HG03520 (cell line): Measurements from ENCODE around the gene MPRIP.
"Not testable (repeated sequence)": the region's sequence is repeated elsewhere in the genome, so short reads cannot be mapped to it uniquely, and the experiment has no call there.

Source experiments
- ATAC-seq: cut with Tn5 transposase; IDR thresholded peaks from one replicate; pipeline ENCODE4 v1.9.1; 2021; ENCODE audit warnings: mild to moderate bottlenecking, moderate library complexity; ENCODE audit not compliant: unreplicated experiment

Gene MPRIP

DNA sequence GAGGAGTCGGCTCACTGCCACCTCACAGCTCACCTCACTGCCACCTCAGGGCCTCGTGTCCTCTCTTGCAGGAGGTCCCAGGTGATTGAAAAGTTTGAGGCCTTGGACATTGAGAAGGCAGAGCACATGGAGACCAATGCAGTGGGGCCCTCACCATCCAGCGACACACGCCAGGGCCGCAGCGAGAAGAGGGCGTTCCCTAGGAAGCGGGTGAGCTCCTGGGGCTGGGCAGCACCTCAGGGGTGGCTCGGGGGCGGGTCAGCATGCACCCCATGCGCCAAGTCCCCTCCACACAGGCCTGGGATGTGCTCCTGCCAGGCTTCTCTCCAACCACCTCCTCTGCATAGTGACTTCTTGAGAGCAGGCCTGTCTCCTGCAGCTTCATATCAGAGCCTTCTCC lies 100.3 kb downstream of the MPRIP start:
- no peak for ATAC-seq

DNA sequence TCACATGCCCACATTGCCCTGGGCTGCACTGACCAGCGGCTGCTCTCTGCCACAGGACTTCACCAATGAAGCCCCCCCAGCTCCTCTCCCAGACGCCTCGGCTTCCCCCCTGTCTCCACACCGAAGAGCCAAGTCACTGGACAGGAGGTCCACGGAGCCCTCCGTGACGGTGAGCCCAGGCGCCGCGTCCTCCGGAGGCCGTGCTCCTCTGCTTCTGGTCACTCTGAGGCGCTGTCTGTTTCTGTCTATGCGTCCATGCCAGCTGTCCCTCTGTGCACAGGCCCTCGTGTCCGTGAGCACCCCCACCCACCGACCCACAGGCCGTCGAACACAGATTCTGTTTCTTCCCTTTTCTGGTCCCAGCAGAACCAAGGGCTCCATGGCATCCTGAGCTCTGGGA lies 101.2 kb downstream of the MPRIP start:
- ATAC-seq: no peak

DNA sequence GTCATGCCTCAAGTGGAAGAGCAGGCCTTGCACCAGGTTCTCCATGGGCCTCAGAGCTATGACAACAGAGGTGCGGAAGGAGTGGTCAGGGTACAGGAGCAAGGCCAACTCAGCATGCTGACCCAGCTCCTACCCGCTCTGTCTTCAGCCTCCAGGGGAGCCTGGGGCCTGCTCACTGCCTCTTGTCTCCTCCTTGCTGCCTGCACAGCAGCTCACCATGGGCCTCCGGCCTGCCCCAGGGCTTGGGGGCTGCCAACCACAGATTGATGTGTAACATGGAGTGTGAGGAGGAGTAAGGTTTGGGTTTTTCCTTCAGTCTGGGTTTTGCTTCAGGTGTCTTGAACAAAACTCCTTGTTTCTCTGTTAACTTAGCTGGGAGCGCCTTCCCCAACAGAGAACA lies 101.8 kb downstream of the MPRIP start:
- ATAC-seq: no peak

DNA sequence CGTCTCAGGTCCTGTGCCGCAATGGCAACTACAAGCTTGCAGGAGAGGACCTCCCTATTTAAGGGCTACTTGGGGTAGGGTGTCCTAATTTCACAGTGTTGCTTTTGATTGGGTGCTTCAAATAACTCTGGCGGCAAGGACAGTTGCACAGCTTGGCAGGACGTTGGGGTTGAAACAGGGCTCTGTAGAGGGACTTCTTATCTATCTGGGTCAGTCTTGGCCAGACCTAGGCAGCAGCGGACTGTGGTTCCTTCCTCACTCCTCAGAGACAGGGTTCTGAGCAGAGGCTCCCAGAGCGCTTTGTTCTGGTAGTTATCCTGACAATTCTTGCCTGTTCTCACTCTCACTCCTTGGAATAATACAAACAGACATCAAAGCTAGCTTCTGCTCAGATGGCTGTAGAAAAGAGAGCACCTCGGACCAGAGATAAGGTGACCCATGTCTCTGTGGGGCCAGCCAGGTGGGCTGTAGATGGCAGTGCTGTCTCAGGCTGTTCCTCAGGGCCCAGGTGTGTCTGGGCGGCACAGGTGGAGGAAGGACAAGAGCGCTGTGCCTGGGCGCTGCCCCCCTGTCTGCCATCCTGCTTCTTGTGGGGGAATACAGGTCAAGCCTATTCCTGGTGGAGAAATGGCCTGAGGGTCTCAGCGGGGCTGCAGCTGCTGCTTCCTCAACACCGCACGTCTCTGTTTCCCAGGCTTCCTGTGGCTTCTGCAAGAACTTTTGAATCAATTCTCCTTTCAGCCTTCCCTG lies 102.8 kb downstream of the MPRIP start:
- ATAC-seq: no peak

DNA sequence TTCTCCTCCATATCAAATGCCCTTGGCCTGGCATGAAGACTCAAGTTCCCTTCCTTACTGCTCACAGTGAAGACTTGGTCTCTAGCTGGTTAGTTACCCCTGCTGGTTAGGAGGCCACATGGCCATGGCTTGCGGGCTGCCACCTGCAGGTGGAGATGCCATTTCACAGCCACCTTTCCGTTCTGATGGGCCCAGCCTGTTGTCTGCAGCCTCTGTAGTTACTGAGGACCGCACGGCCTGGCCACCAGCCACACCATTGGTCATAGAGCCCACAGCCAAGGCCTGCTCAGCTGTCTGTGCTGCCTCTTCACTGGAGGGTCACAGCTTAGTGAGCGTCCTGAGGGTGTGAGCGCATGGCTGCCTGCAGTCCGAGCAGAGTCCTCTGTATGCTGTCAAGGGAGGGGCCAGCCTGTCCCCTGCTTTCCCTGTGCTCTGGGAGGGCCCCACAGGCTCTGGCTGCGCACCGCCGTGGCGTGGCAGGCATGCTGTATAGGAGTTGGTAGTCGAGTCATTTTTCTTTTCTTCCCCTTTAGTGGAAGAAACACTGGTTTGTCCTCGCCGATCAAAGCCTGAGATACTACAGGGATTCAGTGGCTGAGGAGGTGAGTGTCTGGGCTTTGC lies 104.6 kb downstream of the MPRIP start:
- no peak for ATAC-seq

DNA sequence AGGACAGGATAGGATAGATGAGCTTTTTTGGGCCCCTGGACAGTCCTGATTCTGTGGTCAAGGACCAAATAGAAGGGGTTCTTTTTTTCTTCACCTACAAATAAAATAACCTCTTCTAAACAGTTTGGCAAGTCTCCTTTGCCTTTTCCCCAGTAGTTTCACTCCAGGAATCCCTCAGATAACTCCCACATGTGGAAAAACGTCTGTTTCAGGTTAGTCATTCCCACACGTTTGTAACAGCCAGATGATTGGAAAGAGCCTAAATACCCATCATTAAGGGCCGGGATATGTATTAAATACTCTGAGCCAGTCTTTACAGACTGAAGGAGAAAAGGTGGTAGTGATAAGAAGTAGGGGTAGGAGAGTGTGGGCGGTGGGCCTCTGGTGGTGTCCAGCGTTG lies 105.6 kb downstream of the MPRIP start:
- no peak for ATAC-seq

DNA sequence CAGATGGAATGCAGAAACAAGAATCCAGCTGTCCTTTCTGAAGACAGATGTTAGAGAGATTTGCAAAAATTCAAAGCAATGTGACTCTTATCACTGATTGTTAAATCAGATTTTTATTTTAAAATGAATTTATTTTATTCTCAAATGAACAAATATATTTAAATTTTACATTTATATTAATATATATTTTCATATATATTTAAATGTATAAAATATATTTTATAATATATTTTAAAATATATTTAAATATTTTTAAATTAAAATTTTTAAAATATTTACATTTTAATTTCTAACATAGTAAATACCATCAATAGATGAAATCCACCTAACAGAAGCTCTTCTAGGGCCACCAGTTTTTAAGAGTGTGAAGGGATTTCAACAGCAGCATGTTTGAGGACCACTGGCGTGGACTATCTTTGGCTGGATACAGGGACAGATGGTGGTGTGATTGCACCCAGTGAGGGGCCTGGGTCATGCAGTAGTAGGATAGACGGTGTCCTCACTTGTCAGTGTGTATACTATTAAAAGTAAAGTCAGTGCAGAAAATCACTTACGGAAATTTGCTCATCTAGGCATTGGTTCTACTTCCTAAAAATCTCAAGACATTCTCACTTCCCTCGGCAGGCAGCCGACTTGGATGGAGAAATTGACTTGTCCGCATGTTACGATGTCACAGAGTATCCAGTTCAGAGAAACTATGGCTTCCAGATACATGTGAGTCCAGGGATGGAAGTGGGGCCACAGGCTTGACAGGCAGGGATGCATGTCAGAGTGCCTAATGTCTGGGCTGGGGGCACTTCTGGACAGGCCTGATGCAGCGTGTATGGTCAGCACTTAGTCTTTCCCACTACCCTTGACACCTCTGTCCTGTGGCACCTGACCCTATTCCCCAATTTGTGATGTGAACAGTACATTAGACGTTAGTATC lies 107.5 kb downstream of the MPRIP start:
- no peak for ATAC-seq

DNA sequence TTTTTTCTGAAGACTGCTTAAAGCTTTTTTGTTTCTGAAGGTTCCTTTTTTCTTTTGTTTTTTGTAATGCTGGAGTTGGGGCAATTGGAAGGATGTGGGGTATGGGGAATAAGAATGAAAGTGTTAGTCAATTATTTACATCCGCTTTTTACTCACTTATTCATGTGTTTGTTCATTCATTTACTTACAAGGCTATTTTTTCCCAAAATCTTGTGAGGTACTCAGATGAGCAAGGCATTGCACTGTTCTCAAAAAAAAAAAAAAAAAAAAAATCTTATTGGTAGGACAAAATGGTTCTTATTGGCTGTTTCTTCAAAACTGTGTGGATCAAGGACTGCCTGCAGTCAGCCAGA lies 108.2 kb downstream of the MPRIP start:
- ATAC-seq: no peak

DNA sequence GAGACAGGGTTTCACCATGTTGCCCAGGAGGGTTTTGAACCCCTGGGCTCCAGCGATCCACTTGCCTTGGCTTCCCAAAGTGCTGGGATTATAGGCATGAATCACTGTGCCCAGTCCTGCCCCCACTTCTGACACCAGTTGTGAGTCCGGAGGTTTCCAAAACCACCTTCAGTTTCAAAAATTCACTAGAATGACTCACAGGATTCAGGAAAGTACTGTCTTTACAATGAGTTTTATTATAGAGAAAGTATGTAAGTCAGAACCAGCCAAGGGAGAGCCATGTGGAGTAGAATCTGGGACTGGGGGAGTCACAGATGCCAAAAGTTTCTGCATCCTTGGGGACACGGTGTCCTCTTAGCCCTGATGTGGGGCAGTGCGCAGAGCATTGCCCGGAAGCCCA lies 108.8 kb downstream of the MPRIP start:
- no peak for ATAC-seq

DNA sequence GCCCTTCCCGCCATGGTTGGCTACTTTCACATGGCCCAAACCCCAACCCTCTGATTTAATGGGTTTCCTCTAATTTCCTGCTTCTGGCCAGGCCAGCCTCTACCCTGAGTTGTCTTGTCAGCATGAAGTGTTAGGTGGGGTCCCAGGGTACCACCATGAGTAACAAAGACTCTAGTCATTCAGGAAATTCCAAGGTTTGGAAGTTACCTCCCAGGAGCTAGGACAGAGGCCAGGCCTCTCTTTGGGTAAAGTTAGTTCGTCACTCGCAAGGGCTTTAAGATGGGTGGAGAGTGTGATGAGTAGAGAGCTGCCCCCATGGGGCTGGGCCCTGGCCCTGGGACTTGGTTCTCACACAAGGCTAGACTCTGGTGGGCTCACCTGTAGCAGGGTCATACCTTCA lies 109.3 kb downstream of the MPRIP start:
- no peak for ATAC-seq

DNA sequence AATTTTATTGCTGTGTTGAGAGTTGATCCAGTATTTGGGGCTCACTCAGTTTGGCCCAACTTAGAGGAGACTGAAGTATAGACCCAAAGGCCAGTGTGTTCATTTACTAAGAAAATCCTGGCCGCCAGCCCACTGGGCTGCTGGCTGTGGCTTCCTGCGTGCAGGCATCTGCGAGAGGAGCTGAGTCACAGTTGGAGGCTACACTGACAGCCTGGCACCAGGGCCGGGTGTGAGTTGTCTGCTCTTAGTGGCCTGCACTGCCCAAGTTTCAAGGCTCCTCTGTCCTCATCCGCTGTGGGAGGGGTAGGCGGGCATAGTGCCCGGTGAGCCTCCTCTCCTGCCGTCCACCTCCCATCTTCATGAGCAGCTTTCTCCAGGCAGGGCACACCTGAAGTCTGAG lies 109.7 kb downstream of the MPRIP start:
- no peak for ATAC-seq

DNA sequence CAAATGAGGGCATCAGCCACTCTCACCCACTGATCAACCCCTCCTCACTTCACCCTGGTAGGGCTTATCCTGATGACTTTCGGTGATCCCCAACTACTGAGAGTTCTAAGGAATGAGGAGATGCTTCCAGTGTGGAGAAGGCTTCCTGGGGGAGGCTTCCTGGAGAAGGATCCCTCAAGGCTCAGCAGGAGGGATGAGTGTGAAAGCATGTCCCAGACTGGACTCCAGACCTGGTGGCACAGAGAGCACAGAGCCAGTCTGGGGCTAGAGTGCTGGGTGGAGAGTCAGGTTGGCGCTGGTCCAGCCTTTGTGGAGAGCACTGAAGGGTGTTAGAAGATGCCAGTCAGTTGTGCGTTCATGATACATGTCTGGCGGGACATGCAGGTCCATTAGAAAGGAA lies 110.1 kb downstream of the MPRIP start:
- no peak for ATAC-seq

DNA sequence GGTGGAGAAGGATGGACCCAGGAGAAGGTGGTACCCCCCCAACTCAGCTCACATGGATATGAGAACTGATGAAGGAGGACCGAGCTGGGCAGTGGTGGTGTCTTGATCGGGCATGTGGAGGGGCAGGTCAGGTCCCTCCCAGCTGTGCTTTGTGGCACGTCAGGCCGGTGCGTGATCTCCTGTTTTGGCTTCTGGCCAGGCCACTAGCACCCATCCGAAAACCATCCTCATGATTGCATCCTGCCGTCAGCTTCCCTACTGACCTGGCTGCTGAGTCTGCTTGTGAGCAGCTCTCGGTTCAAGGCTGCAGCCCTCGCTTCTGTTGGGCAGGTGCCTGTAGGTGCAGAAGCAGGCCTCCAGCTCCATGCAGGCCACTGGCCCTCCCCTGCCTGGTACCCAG lies 110.8 kb downstream of the MPRIP start:
- ATAC-seq: no peak

DNA sequence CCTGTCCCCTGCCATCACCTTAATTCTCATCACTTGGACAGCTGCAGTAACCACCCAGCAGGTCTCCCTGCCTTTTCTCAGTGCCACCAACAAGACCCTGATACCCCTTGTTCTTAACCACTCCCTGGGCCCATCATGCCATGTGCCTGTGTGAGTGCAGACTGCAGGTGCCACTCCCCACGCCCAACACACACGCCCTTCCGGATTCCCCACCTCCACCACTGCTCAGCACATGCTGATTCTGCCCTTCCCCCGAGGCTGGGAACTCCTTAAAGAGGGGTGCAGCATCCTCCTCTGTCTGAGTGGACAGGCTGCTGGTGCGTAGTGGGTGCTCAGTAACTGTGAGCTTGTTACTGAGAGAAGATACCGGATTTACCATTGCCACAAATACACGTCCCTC lies 111.5 kb downstream of the MPRIP start:
- ATAC-seq: no peak

DNA sequence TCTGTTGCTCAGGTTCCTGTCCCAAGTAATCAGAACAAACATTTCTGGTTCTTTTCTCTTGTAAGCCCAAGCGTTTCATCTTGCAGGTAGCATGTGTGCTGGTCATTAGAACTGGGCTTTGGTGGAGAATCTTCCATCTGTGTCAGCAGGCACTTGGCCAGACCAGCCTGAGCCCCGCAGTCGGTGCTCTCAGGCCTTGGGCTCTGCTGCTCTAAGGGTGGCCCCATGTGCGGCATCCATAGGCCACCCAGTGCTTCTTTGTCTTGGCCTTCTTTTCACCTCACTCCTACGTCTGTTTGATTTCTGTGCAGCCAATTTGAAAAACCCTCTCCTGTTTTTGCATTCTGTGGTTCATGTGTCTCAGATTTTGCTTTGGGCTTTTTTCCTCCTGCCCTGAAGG lies 112.3 kb downstream of the MPRIP start:
- ATAC-seq: no peak

DNA sequence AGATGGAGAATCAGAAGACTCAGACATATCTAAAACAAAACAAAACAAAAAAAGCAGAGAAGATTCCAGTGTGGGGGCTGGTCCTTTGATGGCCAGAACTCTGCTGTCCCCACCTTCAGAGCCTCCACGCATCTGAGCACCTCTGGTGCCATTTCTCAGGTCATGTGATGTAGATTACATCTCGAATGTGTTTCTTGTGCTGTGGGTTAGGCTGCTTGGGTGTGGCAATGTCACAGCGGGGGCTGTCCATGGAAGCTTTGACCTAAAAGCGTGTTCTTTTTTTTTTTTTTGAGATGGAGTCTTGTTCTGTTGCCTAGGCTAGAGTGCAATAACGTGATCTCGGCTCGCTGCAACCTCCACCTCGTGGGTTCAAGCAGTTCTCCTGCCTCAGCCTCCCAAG lies 112.7 kb downstream of the MPRIP start:
- ATAC-seq: no peak

DNA sequence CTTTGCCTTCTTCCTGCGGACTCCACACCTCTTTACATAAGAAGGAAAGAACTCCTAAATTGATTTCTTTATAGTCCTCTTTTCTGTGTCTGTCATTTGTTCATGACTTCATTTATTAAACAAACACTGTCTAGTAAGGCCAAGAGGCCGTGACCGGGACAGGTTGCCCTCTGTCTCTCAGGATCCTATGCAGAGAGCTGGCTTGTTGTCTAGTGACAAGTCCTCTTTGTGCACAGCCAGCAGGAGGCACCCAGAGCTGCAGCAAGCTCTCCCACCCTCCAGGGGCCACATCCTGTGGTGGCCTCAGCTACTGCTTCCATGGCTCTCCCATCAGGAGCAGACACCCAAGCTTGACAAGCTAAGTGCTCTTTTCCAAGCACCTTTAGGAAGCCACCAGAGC lies 113.3 kb downstream of the MPRIP start:
- ATAC-seq: no peak

DNA sequence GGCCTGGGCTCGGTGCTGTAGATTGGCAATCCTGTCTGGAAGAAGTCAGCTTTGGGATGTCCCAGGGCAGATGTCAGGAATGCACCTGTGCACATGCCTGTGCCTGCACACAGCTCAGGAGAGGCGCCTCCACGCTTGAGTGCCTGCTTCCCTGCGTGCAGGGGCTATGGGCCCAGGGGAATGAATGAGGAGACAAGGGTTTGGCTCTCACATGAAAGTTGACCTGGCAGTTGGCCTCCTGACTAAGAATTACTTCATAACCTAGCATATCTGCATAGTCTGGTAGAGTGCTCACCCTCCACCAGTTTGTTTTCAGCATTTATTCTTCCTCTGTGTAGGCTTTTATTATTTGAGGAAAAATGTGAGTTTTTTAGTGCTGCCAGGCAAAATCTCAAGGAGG lies 113.8 kb downstream of the MPRIP start:
- no peak for ATAC-seq

DNA sequence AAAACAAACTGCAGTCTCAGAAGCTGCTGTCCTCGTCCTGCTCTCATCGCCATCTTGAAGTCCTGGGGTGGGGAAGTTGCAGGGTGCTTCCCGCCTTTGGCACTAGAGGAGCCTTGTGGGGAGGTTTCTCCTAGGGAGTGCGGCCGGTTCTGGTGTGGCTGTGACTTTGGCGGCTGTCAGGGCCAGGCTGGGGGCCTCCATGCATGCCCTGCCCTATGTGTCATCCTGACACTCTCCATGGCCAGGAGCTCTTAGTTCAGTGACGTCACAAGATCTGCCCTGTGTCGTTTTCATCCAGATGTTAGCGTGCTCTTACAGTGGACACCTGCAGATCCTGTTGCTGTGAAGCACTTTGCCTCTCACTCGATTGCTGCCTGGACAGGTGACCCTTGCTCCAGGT lies 114.3 kb downstream of the MPRIP start:
- ATAC-seq: no peak

DNA sequence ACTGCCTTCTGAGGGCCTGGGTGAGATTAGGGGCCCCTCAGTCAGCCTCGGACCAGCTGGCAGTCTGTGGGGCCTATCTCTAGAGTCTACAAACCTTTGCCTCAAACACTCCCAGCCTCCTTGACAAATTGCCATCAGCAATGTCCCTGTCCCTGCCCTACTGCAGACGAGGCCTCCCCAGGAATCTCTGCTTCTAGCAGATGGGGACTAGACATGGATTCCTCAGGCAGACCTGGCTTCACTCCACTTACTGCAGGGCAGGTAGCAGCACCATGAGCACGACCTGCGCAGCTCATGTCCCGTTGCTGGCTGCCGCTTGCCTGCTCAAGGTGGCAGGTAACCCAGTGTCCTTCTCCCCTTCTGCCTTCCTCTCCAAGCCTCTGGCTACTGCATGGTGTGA lies 114.8 kb downstream of the MPRIP start:
- ATAC-seq: no peak

DNA sequence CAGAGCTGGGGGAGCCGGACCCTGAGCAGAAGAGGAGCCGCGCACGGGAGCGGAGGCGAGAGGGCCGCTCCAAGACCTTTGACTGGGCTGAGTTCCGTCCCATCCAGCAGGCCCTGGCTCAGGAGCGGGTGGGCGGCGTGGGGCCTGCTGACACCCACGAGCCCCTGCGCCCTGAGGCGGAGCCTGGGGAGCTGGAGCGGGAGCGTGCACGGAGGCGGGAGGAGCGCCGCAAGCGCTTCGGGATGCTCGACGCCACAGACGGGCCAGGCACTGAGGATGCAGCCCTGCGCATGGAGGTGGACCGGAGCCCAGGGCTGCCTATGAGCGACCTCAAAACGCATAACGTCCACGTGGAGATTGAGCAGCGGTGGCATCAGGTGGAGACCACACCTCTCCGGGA lies 116.2 kb downstream of the MPRIP start:
- not testable (repeated sequence) for ATAC-seq

DNA sequence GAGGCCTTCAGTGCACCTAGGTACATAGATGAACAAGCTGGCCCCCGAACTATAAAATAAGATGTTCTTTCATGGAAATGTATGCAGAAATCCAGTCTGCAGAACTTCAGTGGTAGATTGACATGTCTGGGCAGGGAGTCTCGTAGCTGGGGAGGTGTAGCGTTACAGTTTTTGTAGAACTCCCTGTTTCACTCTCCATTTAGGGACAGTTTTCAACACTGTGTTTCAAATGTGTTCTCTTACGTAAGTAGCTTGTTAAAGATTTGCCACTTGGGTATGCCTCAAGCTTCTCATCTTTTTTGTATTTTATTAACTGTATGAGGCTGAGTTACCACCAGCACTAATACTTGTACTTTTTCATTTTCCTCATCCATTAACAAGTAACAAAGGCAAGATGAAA lies 117.3 kb downstream of the MPRIP start:
- ATAC-seq: no peak
